ENCODE data around the gene SPANXN2. TPM values are rescaled to one million over a fixed set of nuclear protein-coding genes. Genes with fewer than 3 reads are reported as not detected.
"Not testable (repeated sequence)": the region's sequence is repeated elsewhere in the genome, so short reads cannot be mapped to it uniquely, and the experiment has no call there.

Gene SPANXN2, protein sequence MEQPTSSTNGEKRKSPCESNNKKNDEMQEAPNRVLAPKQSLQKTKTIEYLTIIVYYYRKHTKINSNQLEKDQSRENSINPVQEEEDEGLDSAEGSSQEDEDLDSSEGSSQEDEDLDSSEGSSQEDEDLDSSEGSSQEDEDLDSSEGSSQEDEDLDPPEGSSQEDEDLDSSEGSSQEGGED
- not detected for total RNA-seq
- long read RNA-seq: 0 reads

DNA sequence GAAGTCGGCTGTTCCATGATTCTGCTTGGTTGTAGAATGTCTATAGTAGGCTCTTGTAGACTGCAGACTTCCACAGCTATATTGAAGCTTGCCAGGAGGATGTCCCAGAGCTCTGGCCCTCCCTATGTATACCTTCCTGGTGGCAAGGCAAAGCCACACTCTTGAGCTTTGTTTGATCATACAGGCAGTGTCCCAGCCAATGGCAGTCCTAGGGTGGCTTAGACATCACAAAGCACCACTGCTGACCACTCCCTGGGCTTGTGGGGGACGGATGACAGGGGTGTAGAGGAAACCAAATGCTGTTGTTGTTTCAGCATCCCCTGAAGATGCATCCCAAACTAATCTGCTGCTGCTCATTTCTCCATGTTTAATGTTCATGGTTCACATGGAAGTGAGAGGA, at the start of gene SPANXN2:
TSS of gene SPANXN2 (minus strand) at position 101 of the 400 bp plus-strand sequence. CDS start at position 17, 84 bp downstream.
- ATAC-seq; intact Hi-C loops (cut with DNase I); DNase-seq: not testable (repeated sequence)

DNA sequence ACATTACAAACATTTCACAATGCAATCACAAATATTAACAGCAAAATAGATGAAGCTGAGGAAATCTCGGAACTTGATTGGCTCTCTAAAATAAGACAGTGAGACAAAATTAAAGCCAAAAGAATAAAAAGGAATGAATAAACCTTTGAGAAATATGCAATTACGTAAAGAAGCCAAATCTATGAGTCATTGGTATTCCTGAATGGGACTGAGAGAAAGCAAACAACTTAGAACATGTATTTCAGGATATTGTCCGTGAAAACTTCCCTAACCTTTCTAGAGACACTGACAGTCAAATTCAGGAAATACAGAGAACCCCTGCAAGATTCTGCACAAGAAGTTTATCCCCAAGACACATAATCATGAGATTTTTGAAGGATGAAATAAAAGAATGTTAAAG, 48.4 kb upstream of the SPANXN2 start:
- ATAC-seq: no peak
- intact Hi-C loops (cut with DNase I): no loop called here

DNA sequence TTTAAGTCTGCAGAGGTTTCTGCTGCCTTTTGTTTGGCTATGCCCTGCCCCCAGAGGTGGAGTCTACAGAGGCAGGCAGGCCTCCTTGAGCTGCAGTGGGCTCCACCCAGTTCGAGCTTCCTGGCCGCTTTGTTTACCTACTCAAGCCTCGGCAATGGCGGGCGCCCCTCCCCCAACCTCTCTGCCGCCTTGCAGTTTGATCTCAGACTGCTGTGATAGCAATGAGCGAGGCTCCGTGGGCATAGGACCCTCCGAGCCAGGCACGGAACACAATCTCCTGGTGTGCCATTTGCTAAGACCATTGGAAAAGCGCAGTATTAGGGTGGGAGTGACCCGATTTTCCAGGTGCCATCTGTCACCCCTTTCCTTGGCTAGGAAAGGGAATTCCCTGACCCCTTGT, 47.2 kb upstream of the SPANXN2 start:
- intact Hi-C loops (cut with DNase I); DNase-seq; ATAC-seq: not testable (repeated sequence)

More for the DNA sequence above, 48.4 kb upstream of the SPANXN2 start:
- no peak for DNase-seq

DNA sequence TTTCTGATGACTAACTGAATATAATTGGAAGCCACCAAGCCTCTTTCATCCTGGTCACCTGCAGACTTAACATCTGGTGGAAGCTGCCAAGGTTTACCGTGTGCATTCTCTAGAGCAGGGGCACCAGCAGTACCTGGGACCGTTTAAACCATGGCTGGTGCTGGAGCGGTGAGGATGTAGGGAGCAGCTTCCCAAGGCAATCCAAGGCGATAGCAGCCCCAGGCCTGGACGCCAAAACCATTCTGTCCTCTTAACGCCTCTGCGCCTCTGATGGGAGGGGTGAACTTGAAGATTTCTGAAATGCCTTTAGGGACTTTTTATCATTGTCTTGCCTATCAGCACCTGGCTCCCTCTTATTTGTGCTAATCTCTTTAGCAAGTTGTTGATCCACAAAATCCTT, 37.3 kb upstream of the SPANXN2 start:
- DNase-seq: no peak
- ATAC-seq: no peak
- intact Hi-C loops (cut with DNase I): no loop called here

DNA sequence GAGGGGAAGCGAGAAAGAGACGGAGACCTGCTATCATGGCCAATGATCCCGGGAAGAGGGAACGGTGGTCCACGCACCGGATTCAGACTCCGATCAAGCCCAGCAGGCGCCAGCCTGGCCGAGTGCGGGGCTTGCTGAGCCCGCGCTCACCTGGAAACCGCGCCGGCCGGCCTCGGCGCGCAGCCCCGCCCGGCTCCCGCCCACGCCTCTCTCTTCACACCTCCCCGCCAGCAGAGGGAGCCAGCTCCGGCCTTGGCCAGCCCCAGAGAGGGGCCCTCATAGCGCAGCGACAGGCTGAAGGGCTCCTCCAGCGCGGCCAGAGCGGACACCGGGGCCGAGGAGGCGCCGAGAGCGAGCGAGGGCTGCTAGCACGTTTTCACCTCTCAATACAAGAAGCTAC, 36.8 kb upstream of the SPANXN2 start:
- intact Hi-C loops (cut with DNase I): no loop called here
- ATAC-seq (no peak), DNase-seq (no peak)

DNA sequence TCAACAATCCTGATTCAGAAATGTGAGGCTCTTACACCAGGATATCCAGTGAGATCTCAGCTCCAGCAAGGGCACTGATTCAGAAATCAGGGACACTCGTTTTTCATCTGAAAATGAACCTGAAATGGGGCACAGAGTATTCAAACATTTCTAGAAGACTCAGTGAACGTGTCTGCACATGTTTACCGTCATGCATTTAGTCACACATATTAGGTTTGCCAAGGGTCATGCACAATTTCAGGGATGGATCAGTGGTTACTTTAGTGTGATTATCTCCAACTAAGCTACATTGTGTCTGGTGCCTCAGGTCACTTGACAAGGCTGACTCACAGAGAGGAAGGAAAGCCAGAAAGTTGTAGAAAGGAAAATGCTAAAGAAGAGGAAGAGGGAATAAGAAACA, 33.6 kb upstream of the SPANXN2 start:
- no peak for ATAC-seq
- intact Hi-C loops (cut with DNase I): no loop called here
- no peak for DNase-seq

DNA sequence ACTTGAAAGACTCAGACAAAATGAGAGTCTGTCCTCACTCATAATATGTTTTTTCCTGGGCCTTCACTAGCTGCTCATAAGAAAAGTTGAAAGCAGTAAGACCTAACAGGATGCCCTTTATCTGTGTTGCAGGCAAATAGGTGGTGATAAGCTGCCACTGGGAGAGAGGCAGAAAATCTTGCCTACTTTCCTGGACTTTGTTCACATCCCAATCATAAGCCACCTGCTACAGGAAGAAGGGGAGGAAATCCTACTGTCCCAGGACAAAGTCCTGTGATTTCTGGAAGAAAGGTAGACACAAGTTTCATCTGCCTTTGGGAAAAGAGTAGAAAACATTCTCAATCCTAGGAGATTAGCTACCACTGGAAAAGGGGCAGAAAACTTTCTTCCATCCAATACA, 13.3 kb upstream of the SPANXN2 start:
- intact Hi-C loops (cut with DNase I): no loop called here
- ATAC-seq (no peak), DNase-seq (no peak)

DNA sequence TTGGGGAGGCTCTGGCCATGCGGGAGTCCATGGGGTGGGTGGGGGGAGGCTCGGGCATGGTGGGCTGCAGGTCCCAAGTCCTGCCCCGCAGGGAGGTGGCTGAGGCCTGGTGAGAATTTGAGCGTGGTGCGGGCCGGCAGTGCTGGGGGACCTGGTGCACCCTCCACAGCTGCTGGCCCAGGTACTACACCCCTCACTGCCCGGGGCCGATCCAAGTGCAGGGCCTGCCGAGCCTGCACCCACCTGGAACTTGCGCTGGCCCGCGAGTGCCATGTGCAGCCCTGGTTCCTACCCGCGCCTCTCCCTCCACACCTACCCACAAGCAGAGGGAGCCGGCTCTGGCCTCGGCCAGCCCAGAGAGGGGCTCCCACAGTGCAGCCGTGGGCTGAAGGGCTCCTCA, 5.7 kb upstream of the SPANXN2 start:
- ATAC-seq: no peak
- intact Hi-C loops (cut with DNase I): no loop called here
- DNase-seq: no peak

DNA sequence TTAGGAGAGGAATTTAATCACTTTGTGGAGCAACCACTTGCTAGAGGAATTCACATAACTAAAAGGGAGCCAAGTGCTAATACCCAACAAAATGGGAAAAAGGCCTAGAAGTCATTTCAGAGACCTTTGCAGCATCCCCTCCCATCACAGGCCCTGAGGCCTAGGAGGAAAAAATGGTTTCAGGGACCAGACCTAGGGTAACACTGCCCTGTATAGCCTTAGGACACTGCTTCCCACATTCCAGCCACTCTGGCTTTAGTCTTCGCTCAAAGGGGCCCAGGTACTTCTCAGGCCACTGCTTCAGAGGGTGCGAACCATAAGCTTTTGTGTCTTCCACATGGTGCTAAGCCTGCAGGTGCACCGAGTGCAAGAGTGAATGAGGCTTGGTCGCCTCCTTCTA, 19.1 kb downstream of the SPANXN2 start:
- ATAC-seq: no peak
- intact Hi-C loops (cut with DNase I): no loop called here
- no peak for DNase-seq

DNA sequence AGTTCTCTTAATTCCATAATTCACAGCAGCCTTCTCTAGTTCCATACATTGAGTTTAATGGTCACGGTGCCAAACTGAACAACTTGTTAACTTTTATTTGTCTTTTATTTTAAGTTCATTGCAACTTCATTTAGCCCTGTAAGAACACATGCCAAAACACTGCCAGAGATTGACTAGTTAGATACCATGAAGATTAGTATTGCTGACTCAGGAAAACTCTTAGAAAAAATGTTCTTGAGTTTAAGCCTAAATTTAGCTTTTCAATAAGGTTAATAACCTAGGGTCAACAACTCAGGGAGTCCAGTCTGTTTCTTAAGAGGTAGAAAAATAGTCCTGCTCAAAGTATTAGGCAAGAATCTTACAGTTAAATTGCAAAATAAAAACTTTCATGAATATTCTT, 25.7 kb downstream of the SPANXN2 start:
- DNase-seq (no peak), ATAC-seq (no peak)
- intact Hi-C loops (cut with DNase I): no loop called here

DNA sequence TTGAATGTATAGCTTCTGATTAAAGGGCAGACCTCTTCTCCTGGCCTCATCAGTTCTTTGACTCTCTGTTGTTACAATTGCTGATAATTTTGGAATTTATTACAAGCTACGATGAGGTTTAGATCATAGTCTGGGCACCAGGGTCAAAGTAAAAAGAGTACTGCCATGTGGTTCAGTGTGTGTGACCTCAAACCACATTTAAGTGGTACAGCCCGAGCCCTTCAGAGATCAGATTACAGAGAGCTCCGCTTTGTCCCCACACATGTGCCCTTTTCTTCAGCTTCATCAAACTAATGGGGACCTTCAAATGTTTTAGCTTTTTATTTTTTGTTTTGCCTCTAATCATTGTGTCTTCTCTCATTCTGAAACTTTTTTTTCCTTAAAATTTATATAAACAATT, 37.1 kb downstream of the SPANXN2 start:
- no peak for ATAC-seq
- DNase-seq: no peak
- intact Hi-C loops (cut with DNase I): no loop called here

DNA sequence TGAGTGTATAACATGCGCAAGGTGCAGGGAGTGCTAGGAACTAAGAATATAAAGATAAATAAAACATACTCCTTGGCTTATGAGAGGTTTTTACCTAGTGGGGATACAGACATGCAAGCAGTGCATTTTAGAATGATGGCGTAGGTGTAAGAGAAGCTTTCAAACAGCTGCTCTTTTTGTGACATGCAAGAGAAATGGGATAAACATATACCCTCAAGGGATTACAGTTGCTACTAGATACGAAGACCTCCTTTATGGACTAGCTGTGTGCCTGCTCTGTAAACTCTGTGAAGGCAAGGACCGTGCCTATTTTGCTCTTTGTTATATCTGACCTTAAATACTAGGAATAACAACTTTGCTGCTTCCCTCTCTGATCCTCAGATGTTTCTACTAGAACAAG, 45.6 kb downstream of the SPANXN2 start:
- intact Hi-C loops (cut with DNase I): no loop called here
- DNase-seq: no peak
- no peak for ATAC-seq

DNA sequence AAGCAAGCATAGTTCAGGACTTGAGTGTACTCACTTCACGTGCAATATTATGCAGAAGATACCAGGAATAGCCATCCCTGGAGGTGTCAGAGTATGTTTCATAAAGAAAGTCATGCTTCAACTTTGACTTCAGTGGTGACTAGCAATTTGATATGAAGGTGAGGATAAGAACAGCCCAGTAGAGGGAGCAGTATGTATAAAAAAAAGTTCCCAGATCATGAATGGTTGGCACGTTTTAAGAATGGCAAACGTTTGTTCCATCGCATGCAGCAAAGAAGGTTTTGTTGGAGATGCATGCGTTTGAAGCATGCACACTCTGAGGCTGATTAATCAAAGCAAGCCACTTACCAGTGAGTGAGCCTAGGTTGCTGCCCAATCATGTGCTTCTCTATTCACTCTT, 51.2 kb downstream of the SPANXN2 start:
- intact Hi-C loops (cut with DNase I): no loop called here

DNA sequence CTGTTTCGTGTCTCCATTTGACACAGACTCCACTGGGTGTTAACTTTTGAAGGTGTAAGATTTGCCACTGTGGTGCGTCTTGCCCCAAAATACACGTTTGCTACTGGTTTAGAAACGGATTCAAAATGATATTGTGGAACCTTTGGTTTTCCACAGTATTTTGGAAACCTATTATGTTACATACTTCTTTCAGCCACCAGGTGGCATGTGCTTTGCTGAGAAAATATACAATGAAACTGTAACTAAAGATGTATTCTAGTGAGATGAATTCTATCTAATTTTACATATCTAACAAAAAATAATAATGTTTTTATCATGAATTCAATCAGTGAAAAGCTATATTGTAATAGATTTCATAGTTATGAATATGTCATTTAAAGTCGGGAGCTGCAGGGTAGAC, 56.2 kb downstream of the SPANXN2 start:
- no peak for DNase-seq
- intact Hi-C loops (cut with DNase I): no loop called here
- ATAC-seq: no peak

More for the DNA sequence above, 51.2 kb downstream of the SPANXN2 start:
- ATAC-seq (peak in 1 of 2 donors; percentile 19), DNase-seq (no peak)

DNA sequence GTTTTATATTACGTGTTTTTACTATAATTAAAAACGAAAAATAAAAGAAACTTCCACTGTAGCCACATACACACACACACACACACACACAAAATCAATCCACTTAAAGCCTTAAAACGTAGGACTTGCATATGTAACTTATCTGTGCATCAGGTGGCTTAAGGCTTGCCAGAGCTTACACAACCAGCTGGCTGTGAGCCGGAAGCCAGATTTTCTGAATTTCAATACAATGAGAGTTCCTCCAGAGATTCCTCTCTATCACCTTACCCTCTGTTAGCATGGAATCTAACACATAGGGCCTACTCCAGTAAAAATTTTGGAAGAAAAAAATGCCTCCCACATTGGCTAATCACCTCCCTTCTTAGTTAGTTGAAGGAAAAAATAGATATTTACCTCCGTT, 56.8 kb downstream of the SPANXN2 start:
- DNase-seq: no peak
- intact Hi-C loops (cut with DNase I): no loop called here
- no peak for ATAC-seq

Other genes starting within 250 kb of the SPANXN2 start
- not detected for gene SPANXN3, start 203.3 kb downstream of the SPANXN2 start, total RNA-seq
- gene SLITRK4, start 84.7 kb downstream of the SPANXN2 start, total RNA-seq: under 1 TPM; 0.73 to 0.85 TPM
- not detected for gene UBE2NL, start 163.3 kb upstream of the SPANXN2 start, total RNA-seq

Data from left cardiac atrium (tissue), 4 donors.